GM23338 (cell line): Measurements from ENCODE around the gene OFD1. TPM values are rescaled to one million over a fixed set of nuclear protein-coding genes. Genes with fewer than 3 reads are reported as not detected.

Source experiments
- polyA plus RNA-seq: library from polyadenylated mRNA; unstranded; fragments of >200 nt; fragmentation: Nextera tagmentation; extraction: Ambion mirVana; gene quantifications from 2 replicates; pipeline ENCODE4 v1.2.1, GENCODE V29; 2016
- total RNA-seq: library from RNA; depleted of rRNA; stranded (reverse); fragments of >200 nt; shearing (Covaris generic); gene quantifications from 2 replicates; pipeline ENCODE4 v1.2.3, GENCODE V29; 2014; rRNA removed

OFD1 gene
- total and polyA plus RNA-seq, 2 experiments from 2014 or later, result 21.2 to 55.0 TPM

Other genes starting within 250 kb of the OFD1 start
- gene EGFL6, start 165.1 kb upstream of the OFD1 start, total RNA-seq, result 2.6 and 2.8 TPM in 2 replicates
- 1.2 and 1.4 TPM in 2 replicates for gene EGFL6, start 165.1 kb upstream of the OFD1 start, polyA plus RNA-seq
- gene TCEANC, start 81.6 kb upstream of the OFD1 start, total RNA-seq, result 2.5 and 5.5 TPM in 2 replicates
- gene TCEANC, start 81.6 kb upstream of the OFD1 start, polyA plus RNA-seq, result 0.89 and 1.2 TPM in 2 replicates
- 36.8 and 45.1 TPM in 2 replicates for gene RAB9A, start 45.6 kb upstream of the OFD1 start, total RNA-seq
- 42.5 and 43.3 TPM in 2 replicates for gene RAB9A, start 45.6 kb upstream of the OFD1 start, polyA plus RNA-seq
- gene TRAPPC2, start 128 bp upstream of the OFD1 start, total RNA-seq, result 12.9 and 14.6 TPM in 2 replicates
- 11.7 and 12.2 TPM in 2 replicates for gene TRAPPC2, start 128 bp upstream of the OFD1 start, polyA plus RNA-seq
- gene GPM6B, start 82.3 kb downstream of the OFD1 start, total RNA-seq, result 92.2 and 95.4 TPM in 2 replicates
- gene GPM6B, start 82.3 kb downstream of the OFD1 start, polyA plus RNA-seq, result 76.4 and 82.6 TPM in 2 replicates